Measurements from ENCODE around the gene KCTD2.

GRCh38 chr17:75079023-75079373 is 32.0 kb downstream of the KCTD2 start:
- TF ChIP-seq TARDBP (IDR thresholded peaks at IDR 0.05) (no peak), PKNOX1 (IDR thresholded peaks at IDR 0.05) (no peak), L3MBTL2 (conservative IDR thresholded peaks at IDR 0.05) (no peak), BHLHE40 (IDR thresholded peaks at IDR 0.05; ENCODE audit: borderline replicate concordance) (no peak), ZNF384 (IDR thresholded peaks at IDR 0.05) (no peak)

All from HEK293T (cell line).